Activated CD8-positive, alpha-beta T cell treated with anti-CD3 and anti-CD28 coated beads for 36 hours (primary cell): Measurements from ENCODE around the gene ZP3. TPM values are rescaled to one million over a fixed set of nuclear protein-coding genes. Genes with fewer than 3 reads are reported as not detected.
A peak's percentile ranks its signal among the peaks of the same experiment; 100 is the strongest.
"Not testable (repeated sequence)": the region's sequence is repeated elsewhere in the genome, so short reads cannot be mapped to it uniquely, and the experiment has no call there.

Experiments
- ATAC-seq: fragments of 200-7000 bp; cut with Tn5 transposase; one replicate; pipeline ENCODE4 v1.10.0; 2021; ENCODE audit warnings: mild to moderate bottlenecking, moderate library complexity
- CTCF ChIA-PET: fragments of 350-600 bp; sonication (Branson Sonifier 250); formaldehyde crosslinking; loops from one replicate; lab custom pipeline; 2021; ENCODE audit warnings: antibody characterized with exemption; lab: Charles Lee
- POLR2A ChIA-PET: fragments of 350-600 bp; sonication (Branson Sonifier 250); formaldehyde crosslinking; loops from one replicate; lab custom pipeline; 2021; ENCODE audit warnings: antibody characterized with exemption; lab: Charles Lee
- DNase-seq: peaks from one replicate; pipeline ENCODE4 v3.0.0-alpha.2; 2020
- H3K27ac Mint-ChIP-seq: one replicate; pipeline ENCODE4 v1.8.0; 2021; ENCODE audit warnings: mild to moderate bottlenecking, mixed read lengths
- H3K27me3 Mint-ChIP-seq: one replicate; pipeline ENCODE4 v1.8.0; 2021; ENCODE audit warnings: mixed read lengths
- H3K36me3 Mint-ChIP-seq: one replicate; pipeline ENCODE4 v1.8.0; 2021; ENCODE audit warnings: low read depth, mixed read lengths
- H3K4me1 Mint-ChIP-seq: one replicate; pipeline ENCODE4 v1.8.0; 2021; ENCODE audit warnings: low read depth, mixed read lengths
- H3K4me3 Mint-ChIP-seq: one replicate; pipeline ENCODE4 v1.8.0; 2021; ENCODE audit warnings: mild to moderate bottlenecking, moderate library complexity, mixed read lengths
- H3K9me3 Mint-ChIP-seq: one replicate; pipeline ENCODE4 v1.8.0; 2021; ENCODE audit warnings: mixed read lengths
- intact Hi-C: fragments of 100-400 bp; cut with micrococcal nuclease; formaldehyde crosslinking; loops from one replicate; pipeline ENCODE4 v1.10.0; 2022
- total RNA-seq, 2 experiments: library from RNA; stranded (reverse); gene quantifications; one replicate each; pipeline ENCODE4 v1.2.3, GENCODE V29; 2021

The ZP3 gene
- total RNA-seq, 2 experiments from 2014 or later, result 12.2 to 13.4 TPM

- H3K27ac Mint-ChIP-seq, POLR2A ChIA-PET: not testable (repeated sequence)
These were observed 17.0 kb downstream of the ZP3 start for GRCh38 chr7:76441792-76442191.

GRCh38 chr7:76442664-76443446 is 18.1 kb downstream of the ZP3 start:
- CTCF ChIA-PET, H3K27ac Mint-ChIP-seq, DNase-seq, POLR2A ChIA-PET, intact Hi-C loops, H3K4me3 Mint-ChIP-seq, ATAC-seq, H3K9me3 Mint-ChIP-seq, H3K36me3 Mint-ChIP-seq, H3K27me3 Mint-ChIP-seq: not testable (repeated sequence)
- H3K4me1 Mint-ChIP-seq, result peaks cover 13% of the 10 kb centered on the region

More at GRCh38 chr7:76441792-76442191, 17.0 kb downstream of the ZP3 start:
- H3K27me3 Mint-ChIP-seq, CTCF ChIA-PET, H3K36me3 Mint-ChIP-seq, DNase-seq, H3K4me3 Mint-ChIP-seq, H3K9me3 Mint-ChIP-seq, intact Hi-C loops: not testable (repeated sequence)
- peaks cover 13% of the 10 kb centered on the region for H3K4me1 Mint-ChIP-seq
- peak; percentile 66 for ATAC-seq

- H3K4me1 Mint-ChIP-seq, result peaks cover 13% of the 10 kb centered on the region
- H3K9me3 Mint-ChIP-seq, H3K4me3 Mint-ChIP-seq, H3K27me3 Mint-ChIP-seq, intact Hi-C loops, CTCF ChIA-PET, POLR2A ChIA-PET, H3K36me3 Mint-ChIP-seq: not testable (repeated sequence)
- peak; percentile 43 for ATAC-seq
- DNase-seq, result peak; percentile 32
- H3K27ac Mint-ChIP-seq, result peak overlapping the region; percentile 58
These were observed 19.1 kb downstream of the ZP3 start for GRCh38 chr7:76443846-76444245.

DNA sequence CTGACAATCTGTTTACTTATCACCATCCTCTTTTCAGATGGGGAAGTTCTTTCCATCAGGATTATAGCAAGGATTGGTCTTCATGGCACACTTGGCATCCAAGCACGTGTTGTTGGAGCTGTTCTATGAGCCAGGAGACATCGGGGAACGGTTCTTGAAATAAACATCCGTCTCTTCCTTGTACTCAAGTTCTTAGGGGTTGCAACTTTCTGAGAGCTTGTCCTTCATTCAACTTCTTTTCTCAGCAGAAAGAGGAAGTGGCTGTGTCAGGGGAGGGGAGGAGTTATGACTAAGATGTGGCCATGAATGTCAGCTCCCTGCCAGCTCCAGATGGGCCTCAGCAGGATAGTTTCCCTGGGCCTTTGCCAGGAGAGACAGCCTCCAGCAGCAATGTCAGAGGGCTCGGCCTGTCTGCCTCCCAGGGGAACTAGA is 20.8 kb downstream of the ZP3 start:
- intact Hi-C loops, H3K36me3 Mint-ChIP-seq, H3K27me3 Mint-ChIP-seq, POLR2A ChIA-PET, H3K4me3 Mint-ChIP-seq, CTCF ChIA-PET, H3K9me3 Mint-ChIP-seq: not testable (repeated sequence)
- DNase-seq (peak; percentile 47), ATAC-seq (peak; percentile 87)
- Mint-ChIP-seq H3K27ac (peak overlapping the region; percentile 82), H3K4me1 (peaks cover 13% of the 10 kb centered on the region)

- H3K36me3 Mint-ChIP-seq, H3K4me3 Mint-ChIP-seq, POLR2A ChIA-PET, H3K27ac Mint-ChIP-seq, intact Hi-C loops, H3K9me3 Mint-ChIP-seq, ATAC-seq, H3K4me1 Mint-ChIP-seq, H3K27me3 Mint-ChIP-seq, CTCF ChIA-PET, DNase-seq: not testable (repeated sequence)
These were observed 32.3 kb downstream of the ZP3 start for GRCh38 chr7:76457017-76457416.

DNA sequence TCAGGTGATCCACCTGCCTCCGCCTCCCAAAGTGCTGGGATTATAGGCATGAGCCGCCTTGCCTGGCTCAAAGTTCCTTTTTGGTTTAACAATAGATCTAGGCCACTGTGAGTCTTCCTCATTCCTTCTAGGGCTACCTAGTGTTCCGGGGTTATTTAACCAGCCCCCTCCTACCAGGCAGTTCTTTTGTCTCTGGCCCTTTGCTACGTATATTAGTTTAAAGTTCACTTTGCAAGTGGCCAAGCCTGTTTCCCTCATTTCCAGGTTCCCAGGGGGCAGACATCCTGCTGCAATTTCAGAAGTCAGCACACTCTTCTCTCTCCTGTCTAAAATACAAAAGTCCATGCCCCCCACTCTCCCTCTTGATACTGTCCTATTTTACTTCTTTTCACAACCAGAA is 33.8 kb downstream of the ZP3 start:
- POLR2A ChIA-PET, H3K4me3 Mint-ChIP-seq, H3K36me3 Mint-ChIP-seq, H3K9me3 Mint-ChIP-seq, H3K27me3 Mint-ChIP-seq, intact Hi-C loops, DNase-seq, ATAC-seq, H3K4me1 Mint-ChIP-seq, H3K27ac Mint-ChIP-seq, CTCF ChIA-PET: not testable (repeated sequence)

GRCh38 chr7:76460767-76461166 is 36.0 kb downstream of the ZP3 start:
- CTCF ChIA-PET, ATAC-seq, intact Hi-C loops, H3K27ac Mint-ChIP-seq, H3K9me3 Mint-ChIP-seq, DNase-seq, H3K4me1 Mint-ChIP-seq, POLR2A ChIA-PET, H3K27me3 Mint-ChIP-seq, H3K36me3 Mint-ChIP-seq, H3K4me3 Mint-ChIP-seq: not testable (repeated sequence)

DNA sequence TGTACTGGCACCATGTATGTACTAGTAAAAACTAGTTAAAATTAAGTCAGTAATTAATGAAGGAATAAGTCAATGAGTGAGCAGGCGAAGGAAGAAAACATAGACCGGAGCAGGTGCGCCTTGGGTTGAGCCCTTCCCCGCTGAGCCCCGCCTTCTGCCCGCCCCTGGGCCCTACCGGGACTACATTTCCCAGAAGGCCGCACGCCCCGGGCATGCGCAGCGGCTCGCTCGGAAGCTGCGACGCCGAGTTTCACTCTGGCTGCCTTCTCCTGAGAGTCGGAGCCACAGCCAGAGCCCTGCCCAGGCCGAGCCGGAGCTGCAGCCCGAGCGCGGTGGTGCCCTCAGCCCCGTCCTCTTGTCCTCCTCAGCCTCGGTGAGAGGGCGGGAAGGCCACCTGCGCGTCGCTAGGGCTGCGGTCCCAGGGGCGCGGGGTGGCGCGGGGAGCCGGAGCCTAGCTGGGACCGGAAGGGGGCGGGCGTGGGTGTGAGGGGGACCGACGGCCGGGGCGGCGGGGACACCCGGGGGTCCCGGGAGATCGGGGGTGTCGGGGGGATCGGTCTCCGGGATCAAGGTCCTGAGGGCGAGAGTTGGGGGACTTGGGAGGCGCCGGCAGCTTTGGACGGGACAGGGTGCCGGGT is 36.8 kb downstream of the ZP3 start, which contains the start of gene DTX2:
Gene DTX2 (plus strand): TSS at position 246 of the 638 bp plus-strand sequence. CDS start 18,801 bp downstream, outside the sequence.
- H3K27me3 Mint-ChIP-seq, H3K4me1 Mint-ChIP-seq, H3K9me3 Mint-ChIP-seq, POLR2A ChIA-PET, H3K27ac Mint-ChIP-seq, CTCF ChIA-PET, intact Hi-C loops, H3K36me3 Mint-ChIP-seq: not testable (repeated sequence)
- H3K4me3 Mint-ChIP-seq, result peak within 1 kb of the TSS; percentile 42
- ATAC-seq (peak; percentile 99), DNase-seq (peak; percentile 39)

- H3K36me3 Mint-ChIP-seq, H3K27me3 Mint-ChIP-seq: not testable (repeated sequence)
These were observed 37.6 kb downstream of the ZP3 start for GRCh38 chr7:76462271-76462882.

DNA sequence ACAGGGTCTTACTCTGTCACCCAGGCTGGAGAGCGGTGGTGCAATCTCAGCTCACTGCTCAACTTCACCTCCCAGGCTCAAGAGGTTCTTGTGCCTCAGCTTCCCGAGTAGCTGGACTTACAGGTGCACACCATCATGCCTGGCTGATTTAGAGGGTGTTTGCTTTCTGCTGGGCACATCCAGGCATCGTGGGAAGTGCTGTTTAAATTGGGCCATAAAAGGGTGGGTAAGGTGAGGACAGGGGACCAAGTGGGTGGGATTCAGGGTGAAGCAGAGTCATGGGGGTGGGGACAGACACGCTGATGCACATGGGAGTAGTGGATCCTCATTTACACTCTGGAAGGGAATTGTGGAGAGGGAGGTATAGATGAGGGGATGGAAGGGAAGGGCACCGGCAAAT is 40.2 kb downstream of the ZP3 start:
- H3K9me3 Mint-ChIP-seq, H3K27me3 Mint-ChIP-seq, H3K36me3 Mint-ChIP-seq, ATAC-seq, H3K27ac Mint-ChIP-seq, DNase-seq, H3K4me3 Mint-ChIP-seq, CTCF ChIA-PET, H3K4me1 Mint-ChIP-seq, POLR2A ChIA-PET, intact Hi-C loops: not testable (repeated sequence)

More at GRCh38 chr7:76462271-76462882, 37.6 kb downstream of the ZP3 start:
- H3K4me1 Mint-ChIP-seq, H3K4me3 Mint-ChIP-seq, H3K27ac Mint-ChIP-seq, CTCF ChIA-PET, intact Hi-C loops, POLR2A ChIA-PET, ATAC-seq, H3K9me3 Mint-ChIP-seq, DNase-seq: not testable (repeated sequence)

GRCh38 chr7:76465950-76466349 is 41.2 kb downstream of the ZP3 start:
- H3K9me3 Mint-ChIP-seq, intact Hi-C loops, H3K27ac Mint-ChIP-seq, H3K27me3 Mint-ChIP-seq, ATAC-seq, CTCF ChIA-PET, H3K4me3 Mint-ChIP-seq, POLR2A ChIA-PET, H3K4me1 Mint-ChIP-seq, DNase-seq, H3K36me3 Mint-ChIP-seq: not testable (repeated sequence)
